DOHH2 (cell line): ENCODE measurements around the gene ADRA1B.

ENCODE experiments used
- EZH2phosphoT487 ChIP-seq: fragments of 200-600 bp; sonication (generic); IDR thresholded peaks from 2 replicates; pipeline ENCODE4 v1.6.1; 2017; ENCODE audit warnings: borderline replicate concordance, mild to moderate bottlenecking, antibody characterized with exemption, low read length, moderate library complexity, mixed read lengths
- TF ChIP-seq, protein P1 (sequence below): fragments of 200-600 bp; sonication (generic); IDR thresholded peaks from one replicate; pipeline ENCODE4 v1.5.1; 2014; ENCODE audit warnings: antibody characterized with exemption, mild to moderate bottlenecking, low read depth, low read length; ENCODE audit not compliant: poor library complexity, severe bottlenecking

DNA sequence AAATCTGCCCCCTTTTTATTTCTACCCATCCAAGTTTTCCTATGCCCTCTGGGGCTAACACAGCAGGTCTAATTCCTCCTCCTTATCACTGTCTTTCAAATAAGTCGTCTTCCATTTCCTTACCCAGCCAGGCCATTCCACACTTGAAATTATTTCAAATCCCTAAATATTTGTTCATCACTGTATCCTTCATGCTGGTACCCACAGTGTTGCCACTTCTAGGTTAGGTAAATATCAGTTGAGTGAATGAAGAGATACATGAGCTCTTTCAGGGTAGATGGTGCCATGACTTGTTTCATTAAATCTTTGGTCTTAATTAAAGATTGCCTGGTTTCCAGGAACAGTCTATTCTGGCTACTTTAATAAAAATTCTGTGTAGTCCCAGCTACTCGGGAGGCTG is 35.6 kb upstream of the ADRA1B start:
- TF ChIP-seq, protein P1, sequence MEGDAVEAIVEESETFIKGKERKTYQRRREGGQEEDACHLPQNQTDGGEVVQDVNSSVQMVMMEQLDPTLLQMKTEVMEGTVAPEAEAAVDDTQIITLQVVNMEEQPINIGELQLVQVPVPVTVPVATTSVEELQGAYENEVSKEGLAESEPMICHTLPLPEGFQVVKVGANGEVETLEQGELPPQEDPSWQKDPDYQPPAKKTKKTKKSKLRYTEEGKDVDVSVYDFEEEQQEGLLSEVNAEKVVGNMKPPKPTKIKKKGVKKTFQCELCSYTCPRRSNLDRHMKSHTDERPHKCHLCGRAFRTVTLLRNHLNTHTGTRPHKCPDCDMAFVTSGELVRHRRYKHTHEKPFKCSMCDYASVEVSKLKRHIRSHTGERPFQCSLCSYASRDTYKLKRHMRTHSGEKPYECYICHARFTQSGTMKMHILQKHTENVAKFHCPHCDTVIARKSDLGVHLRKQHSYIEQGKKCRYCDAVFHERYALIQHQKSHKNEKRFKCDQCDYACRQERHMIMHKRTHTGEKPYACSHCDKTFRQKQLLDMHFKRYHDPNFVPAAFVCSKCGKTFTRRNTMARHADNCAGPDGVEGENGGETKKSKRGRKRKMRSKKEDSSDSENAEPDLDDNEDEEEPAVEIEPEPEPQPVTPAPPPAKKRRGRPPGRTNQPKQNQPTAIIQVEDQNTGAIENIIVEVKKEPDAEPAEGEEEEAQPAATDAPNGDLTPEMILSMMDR = no peak
- no peak for TF ChIP-seq EZH2phosphoT487
